Endothelial cell of umbilical vein (primary cell): Measurements from ENCODE around the gene METTL1. TPM values are rescaled to one million over a fixed set of nuclear protein-coding genes. Genes with fewer than 3 reads are reported as not detected.

Experiments
- BruUV-seq: library from RNA; stranded (reverse); fragments of 400-500 nt; replicated peaks from 2 replicates; lab custom pipeline; 2021; lab: Mats Ljungman, UMichigan
- CTCF ChIA-PET: fragments of 300-600, 350-600 bp; sonication (Branson Sonifier 250); formaldehyde crosslinking; loops from one replicate; lab custom pipeline; 2021; ENCODE audit warnings: antibody characterized with exemption, inconsistent platforms; lab: Charles Lee
- POLR2A ChIA-PET: fragments of 300-600, 350-600 bp; sonication (Branson Sonifier 250); formaldehyde crosslinking; loops from one replicate; lab custom pipeline; 2021; ENCODE audit warnings: antibody characterized with exemption, inconsistent platforms; lab: Charles Lee
- DNase-seq: peaks from one replicate; pipeline ENCODE4 v3.0.0-alpha.2; 2011; ENCODE audit warnings: low read depth, low spot score
- FAIRE-seq: peaks from 2 replicates; lab custom pipeline; 2011; peaks lifted over from hg19 to GRCh38; lab: Jason Lieb, UNC
- H2AFZ ChIP-seq: 2 replicates; pipeline ENCODE4 v1.6.0; 2012; ENCODE audit warnings: low read depth, low read length, control low read depth, inconsistent platforms
- H3K27ac ChIP-seq: 2 replicates; pipeline ENCODE4 v1.5.1; 2011; ENCODE audit warnings: low read depth, mild to moderate bottlenecking, control low read depth, low read length, moderate library complexity; ENCODE audit not compliant: insufficient read depth
- H3K27me3 ChIP-seq, 2 experiments: 2 replicates each; pipeline versions ENCODE4 v1.6.0 to v1.6.1; 2011; ENCODE audit warnings: low read length in 2 of 2, mixed read lengths in 1 of 2; ENCODE audit not compliant: control insufficient read depth in 2 of 2, insufficient read depth in 2 of 2
- H3K36me3 ChIP-seq, 2 experiments: 2 replicates in 1 of 2; 3 replicates in 1 of 2; pipeline ENCODE4 v1.5.1; 2011; ENCODE audit warnings: low read length in 2 of 2, mild to moderate bottlenecking in 1 of 2, moderate library complexity in 1 of 2; ENCODE audit not compliant: control insufficient read depth in 2 of 2, insufficient read depth in 2 of 2; ENCODE audit errors: extremely low read depth in 1 of 2
- H3K4me1 ChIP-seq: 3 replicates; pipeline ENCODE4 v1.5.1; 2011; ENCODE audit warnings: mild to moderate bottlenecking, low read length; ENCODE audit not compliant: control insufficient read depth, insufficient read depth; ENCODE audit errors: extremely low read depth
- H3K4me2 ChIP-seq: 2 replicates; pipeline ENCODE4 v1.6.1; 2011; ENCODE audit warnings: low read length, control low read depth, mixed read lengths; ENCODE audit not compliant: insufficient read depth
- H3K4me3 ChIP-seq, 3 experiments: fragments of 200-600 bp in 1 of 3; sonication (generic), shearing (Covaris generic) in 1 of 3; replicated peaks in 1 of 3; 2 replicates each; pipeline ENCODE4 v1.5.1; 2011 to 2016; ENCODE audit warnings: control low read depth in 3 of 3, low read length in 3 of 3, mild to moderate bottlenecking in 2 of 3, inconsistent platforms in 1 of 3, low read depth in 1 of 3, moderate library complexity in 1 of 3; ENCODE audit not compliant: insufficient read depth in 1 of 3
- H3K79me2 ChIP-seq: 2 replicates; pipeline ENCODE4 v1.6.0; 2012; ENCODE audit warnings: low read length, inconsistent platforms; ENCODE audit not compliant: control insufficient read depth, insufficient read depth
- H3K9ac ChIP-seq: replicated peaks from 2 replicates; pipeline ENCODE3; 2011; ENCODE audit warnings: low read length, control low read depth; ENCODE audit not compliant: insufficient read depth; ENCODE audit errors: extremely low read depth
- H3K9me1 ChIP-seq: replicated peaks from 3 replicates; pipeline ENCODE4 v1.6.0; 2011; ENCODE audit warnings: mild to moderate bottlenecking, low read length; ENCODE audit not compliant: control insufficient read depth, insufficient read depth; ENCODE audit errors: extremely low read depth
- H3K9me3 ChIP-seq: replicated peaks from 2 replicates; pipeline ENCODE4 v1.5.1; 2012; ENCODE audit warnings: low read length, inconsistent platforms; ENCODE audit not compliant: control insufficient read depth, insufficient read depth
- H4K20me1 ChIP-seq: replicated peaks from 2 replicates; pipeline ENCODE3; 2011; ENCODE audit warnings: mild to moderate bottlenecking, low read length; ENCODE audit not compliant: control insufficient read depth, insufficient read depth; ENCODE audit errors: extremely low read depth
- CTCF ChIP-seq, 2 donors: IDR thresholded peaks; 1 replicate in 1 of 2; 2 replicates in 1 of 2; pipeline ENCODE4 v1.5.1; 2011; ENCODE audit warnings: low read length in 2 of 2, mild to moderate bottlenecking in 2 of 2, moderate library complexity in 2 of 2, control low read depth in 1 of 2, inconsistent platforms in 1 of 2, low read depth in 1 of 2; ENCODE audit not compliant: insufficient read depth in 1 of 2; ENCODE audit errors: extremely low read depth in 1 of 2
- EZH2 ChIP-seq: IDR thresholded peaks from 2 replicates; pipeline ENCODE4 v1.6.1; 2012; ENCODE audit warnings: borderline replicate concordance, low read depth, mild to moderate bottlenecking, moderate library complexity, low read length, inconsistent platforms; ENCODE audit not compliant: severe bottlenecking
- FOS ChIP-seq: IDR thresholded peaks from 2 replicates; pipeline ENCODE4 v1.6.1; 2011; ENCODE audit warnings: mild to moderate bottlenecking, low read length, moderate library complexity, borderline replicate concordance; ENCODE audit not compliant: insufficient read depth
- GATA2 ChIP-seq: IDR thresholded peaks from 2 replicates; pipeline ENCODE4 v1.7.0; 2011; ENCODE audit warnings: low read depth, mild to moderate bottlenecking, moderate library complexity, mixed read lengths, low read length; ENCODE audit not compliant: insufficient read length, insufficient read depth
- JUN ChIP-seq: IDR thresholded peaks from 2 replicates; pipeline ENCODE4 v1.6.1; 2011; ENCODE audit warnings: borderline replicate concordance, low read depth; ENCODE audit not compliant: insufficient read length, insufficient read depth
- MAX ChIP-seq: IDR thresholded peaks from 2 replicates; pipeline ENCODE4 v1.6.1; 2011; ENCODE audit not compliant: insufficient read depth, insufficient read length
- MYC ChIP-seq: IDR thresholded peaks from one replicate; pipeline ENCODE4 v1.6.1; 2011; ENCODE audit warnings: mild to moderate bottlenecking, low read depth, low read length
- POLR2A ChIP-seq: IDR thresholded peaks from 2 replicates; pipeline ENCODE4 v1.6.1; 2012; ENCODE audit warnings: low read depth, mild to moderate bottlenecking, control low read depth, low read length
- POLR2AphosphoS5 ChIP-seq: IDR thresholded peaks from 2 replicates; pipeline ENCODE4 v1.6.1; 2012; ENCODE audit warnings: low read depth, mild to moderate bottlenecking, control low read depth, low read length, moderate library complexity; ENCODE audit not compliant: insufficient read depth
- dilution Hi-C: fragments of 300-500 bp; cut with MboI; formaldehyde crosslinking; loops from one replicate; pipeline ENCODE4 v1.15.0; 2019; ENCODE audit warnings: low sequenced_read_pairs; ENCODE audit not compliant: extremely low pct_ligation_motif_present
- intact Hi-C: fragments of 100-400 bp; cut with micrococcal nuclease; formaldehyde crosslinking; loops from one replicate; pipeline ENCODE4 v1.10.0; 2022
- polyA plus RNA-seq, 4 experiments: library from polyadenylated mRNA; depleted of rRNA in 3 of 4; stranded (reverse) in 3 of 4; unstranded in 1 of 4; fragments of >200 nt; gene quantifications; 2 replicates each; pipeline versions ENCODE4 v1.2.1 to v1.2.3, GENCODE V29; 2011 to 2012; ENCODE audit warnings: missing spikeins in 1 of 4
- total RNA-seq: library from RNA; stranded (reverse); gene quantifications from 2 replicates; pipeline ENCODE4 v1.2.3, GENCODE V29; 2021

METTL1 gene
- total and polyA plus RNA-seq, 2 donors (not counting 3 experiments of a cell fraction or from before 2014, with no cell fraction given): 23.6 to 24.3 TPM

- no peaks in the 10 kb centered on the region for H3K9me3 ChIP-seq
- DNase-seq (no peak), FAIRE-seq (no peak)
- dilution Hi-C loops (no loop called here), intact Hi-C loops (no loop called here)
- no peak overlapping the region for H3K4me3 ChIP-seq
- H3K9ac ChIP-seq: no peak overlapping the region
- H4K20me1 ChIP-seq: no peaks in the 10 kb centered on the region
- BruUV-seq: no TSS peak
- no peak overlapping the region for H2AFZ ChIP-seq
- peaks cover 4 to 7% of the 10 kb centered on the region in 2 experiments for H3K36me3 ChIP-seq
- no peak overlapping the region for H3K27ac ChIP-seq
- peaks cover 25 to 27% of the 10 kb centered on the region in 2 experiments for H3K27me3 ChIP-seq
- CTCF ChIA-PET: interaction anchor here (1.5 to 2.6 kb wide), 4 partner anchors 8 to 17 kb away, joined by 5 to 20 read pairs (median 8); no protein-coding TSS in a partner anchor
- H3K4me1 ChIP-seq: peaks cover 10% of the 10 kb centered on the region
- H3K4me2 ChIP-seq: no peak overlapping the region
- H3K79me2 ChIP-seq: no peaks in the 10 kb centered on the region
- H3K9me1 ChIP-seq: no peaks in the 10 kb centered on the region
- TF ChIP-seq POLR2AphosphoS5 (no peak), JUN (no peak), CTCF (IDR thresholded peaks at IDR 0.05; ENCODE audit: extremely low read depth in 1 of 2, insufficient read depth in 1 of 2, low read depth in 1 of 2, low read length in 2 of 2) (no peak)
- POLR2A ChIA-PET: no interaction called here
Measured at GRCh38 chr12:57743769-57744168, 28.1 kb downstream of the METTL1 start.

- DNase-seq: no peak
- intact Hi-C loops: no loop called here
- BruUV-seq: no TSS peak
Measured at GRCh38 chr12:57741844-57742738, 29.8 kb downstream of the METTL1 start.

More at GRCh38 chr12:57741844-57742738, 29.8 kb downstream of the METTL1 start:
- no peak for FAIRE-seq
- dilution Hi-C loops: no loop called here
- H3K4me1 ChIP-seq: peaks cover 10% of the 10 kb centered on the region
- H4K20me1 ChIP-seq: no peaks in the 10 kb centered on the region
- H3K27ac ChIP-seq: no peak overlapping the region
- POLR2A ChIA-PET: no interaction called here
- no peak for TF ChIP-seq POLR2A
- TF ChIP-seq POLR2AphosphoS5: no peak
- no peak for TF ChIP-seq GATA2
- no peak for TF ChIP-seq EZH2
- no peak for TF ChIP-seq CTCF (IDR thresholded peaks at IDR 0.05; ENCODE audit: extremely low read depth in 1 of 2, insufficient read depth in 1 of 2, low read depth in 1 of 2, low read length in 2 of 2)
- no peak for TF ChIP-seq MAX
- no peak for TF ChIP-seq MYC
- no peak for TF ChIP-seq JUN
- no peak for TF ChIP-seq FOS
- no peak overlapping the region for H3K4me3 ChIP-seq
- H3K79me2 ChIP-seq: no peaks in the 10 kb centered on the region
- CTCF ChIA-PET: interaction anchor here (0.9 to 1.1 kb wide), 2 partner anchors 15 kb away, joined by 3 to 9 read pairs; no protein-coding TSS in a partner anchor
- no peaks in the 10 kb centered on the region for H3K36me3 ChIP-seq
- H3K9me1 ChIP-seq: no peaks in the 10 kb centered on the region
- no peak overlapping the region for H3K9ac ChIP-seq
- no peaks in the 10 kb centered on the region for H3K9me3 ChIP-seq
- H2AFZ ChIP-seq: no peak overlapping the region
- H3K4me2 ChIP-seq: no peak overlapping the region
- peaks cover 32 to 38% of the 10 kb centered on the region in 2 experiments for H3K27me3 ChIP-seq
